ENCODE results near the gene OR13C8. TPM values are rescaled to one million over a fixed set of nuclear protein-coding genes. Genes with fewer than 3 reads are reported as not detected.

Gene OR13C8
- total RNA-seq, 3 donors from 2014 or later, result not detected

GRCh38 chr9:104553261-104553660 lies 15.7 kb upstream of the OR13C8 start:
- no peak overlapping the region for H3K4me3 ChIP-seq
- TF ChIP-seq, protein P1, sequence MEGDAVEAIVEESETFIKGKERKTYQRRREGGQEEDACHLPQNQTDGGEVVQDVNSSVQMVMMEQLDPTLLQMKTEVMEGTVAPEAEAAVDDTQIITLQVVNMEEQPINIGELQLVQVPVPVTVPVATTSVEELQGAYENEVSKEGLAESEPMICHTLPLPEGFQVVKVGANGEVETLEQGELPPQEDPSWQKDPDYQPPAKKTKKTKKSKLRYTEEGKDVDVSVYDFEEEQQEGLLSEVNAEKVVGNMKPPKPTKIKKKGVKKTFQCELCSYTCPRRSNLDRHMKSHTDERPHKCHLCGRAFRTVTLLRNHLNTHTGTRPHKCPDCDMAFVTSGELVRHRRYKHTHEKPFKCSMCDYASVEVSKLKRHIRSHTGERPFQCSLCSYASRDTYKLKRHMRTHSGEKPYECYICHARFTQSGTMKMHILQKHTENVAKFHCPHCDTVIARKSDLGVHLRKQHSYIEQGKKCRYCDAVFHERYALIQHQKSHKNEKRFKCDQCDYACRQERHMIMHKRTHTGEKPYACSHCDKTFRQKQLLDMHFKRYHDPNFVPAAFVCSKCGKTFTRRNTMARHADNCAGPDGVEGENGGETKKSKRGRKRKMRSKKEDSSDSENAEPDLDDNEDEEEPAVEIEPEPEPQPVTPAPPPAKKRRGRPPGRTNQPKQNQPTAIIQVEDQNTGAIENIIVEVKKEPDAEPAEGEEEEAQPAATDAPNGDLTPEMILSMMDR (IDR thresholded peaks at IDR 0.05), result no peak
- intact Hi-C loops (cut with DNase I, micrococcal nuclease), result no loop called here
- ATAC-seq (no peak), DNase-seq (no peak)
- no peaks in the 10 kb centered on the region for H3K9me3 ChIP-seq
- H3K36me3 ChIP-seq (ENCODE audit: low read depth), result no peaks in the 10 kb centered on the region
- H3K4me1 ChIP-seq (ENCODE audit: low read depth), result no peaks in the 10 kb centered on the region

DNA sequence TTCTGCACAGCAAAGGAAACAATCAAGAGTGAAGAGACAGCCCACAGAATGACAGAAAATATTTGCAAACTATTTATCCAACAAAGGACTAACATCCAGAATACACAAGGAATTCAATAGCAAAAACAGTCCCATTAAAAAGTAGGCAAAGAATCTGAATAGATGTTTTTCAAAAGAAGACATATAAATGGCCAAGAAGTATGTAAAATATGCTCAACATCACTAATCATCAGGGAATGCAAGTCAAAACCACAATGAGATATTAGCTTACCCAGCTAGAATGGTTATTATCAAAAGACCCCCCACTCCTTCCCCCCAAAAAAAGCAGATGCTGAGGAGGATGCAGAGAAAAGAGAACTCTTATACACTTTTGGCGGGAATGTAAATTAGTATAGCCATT lies 13.4 kb upstream of the OR13C8 start:
- Histone ChIP-seq H3K4me1 (ENCODE audit: low read depth) (no peaks in the 10 kb centered on the region), H3K9me3 (no peaks in the 10 kb centered on the region), H3K4me3 (no peak overlapping the region), H3K36me3 (ENCODE audit: low read depth) (no peaks in the 10 kb centered on the region)
- DNase-seq, result no peak
- ATAC-seq, result no peak
- intact Hi-C loops (cut with DNase I, micrococcal nuclease), result no loop called here
- TF ChIP-seq, protein P1 (IDR thresholded peaks at IDR 0.05), result no peak

DNA sequence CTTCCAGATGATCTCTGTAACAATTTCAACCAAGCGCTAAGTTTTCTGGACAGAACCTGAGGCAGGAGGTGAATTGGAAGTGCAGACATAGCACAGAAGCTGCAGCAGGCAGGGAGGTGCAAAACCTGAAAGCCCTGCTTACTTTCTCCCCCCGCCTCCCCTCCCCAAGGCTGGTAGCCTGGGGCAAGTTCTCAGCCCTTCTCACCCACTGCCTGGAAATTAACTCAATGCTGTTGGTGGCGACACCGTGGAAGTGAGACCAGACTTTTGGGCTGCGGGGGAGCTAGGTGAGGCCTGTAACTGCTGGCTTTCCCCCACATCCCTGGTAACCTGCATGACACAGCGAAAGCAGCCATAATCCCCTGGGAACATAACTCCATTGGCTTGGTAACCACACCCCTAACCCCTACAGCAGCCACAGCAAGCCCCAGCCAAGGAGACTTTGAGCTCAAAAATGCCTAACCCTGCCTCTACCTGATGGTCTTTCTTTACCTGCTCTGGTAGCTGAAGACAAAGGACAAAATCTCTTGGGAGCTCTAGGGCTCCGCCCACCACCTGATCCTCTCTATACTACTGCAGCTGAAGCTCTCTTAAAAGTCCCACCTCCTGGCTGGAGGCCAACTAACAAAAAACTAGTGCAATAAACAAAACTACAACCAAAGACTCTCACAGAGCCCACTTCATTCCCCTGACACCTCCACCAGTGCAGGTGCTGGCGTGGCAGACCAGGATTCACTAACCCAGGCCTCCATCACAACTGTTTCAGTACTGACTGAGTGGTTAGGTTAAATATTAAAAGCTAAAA lies 11.9 kb upstream of the OR13C8 start:
- no peak for DNase-seq
- H3K9me3 ChIP-seq, result no peaks in the 10 kb centered on the region

DNA sequence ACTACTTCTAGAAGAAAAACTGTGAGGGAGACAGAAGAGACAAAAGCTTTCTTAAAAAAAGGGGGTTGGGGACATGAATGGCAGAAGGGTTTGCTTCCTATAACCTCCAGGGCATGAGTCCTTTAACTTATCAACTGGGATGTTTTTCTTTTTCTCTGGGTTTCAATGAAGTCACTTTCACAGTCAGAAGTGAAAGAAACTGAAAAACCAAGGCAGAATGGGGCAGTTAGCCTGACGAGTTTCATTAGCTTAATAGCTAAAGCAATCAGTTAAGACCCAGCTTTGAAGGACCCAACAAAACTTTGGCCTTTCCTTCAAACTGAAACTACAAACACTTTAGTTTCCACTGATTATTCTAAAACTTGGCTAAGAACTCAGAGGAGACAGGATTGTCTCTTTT lies 4.6 kb upstream of the OR13C8 start:
- no peaks in the 10 kb centered on the region for H3K9me3 ChIP-seq
- DNase-seq (no peak), ATAC-seq (no peak)
- intact Hi-C loops (cut with DNase I, micrococcal nuclease), result no loop called here
- H3K4me1 ChIP-seq (ENCODE audit: low read depth), result no peaks in the 10 kb centered on the region
- H3K4me3 ChIP-seq, result no peak overlapping the region
- TF ChIP-seq, protein P1 (IDR thresholded peaks at IDR 0.05), result no peak
- H3K36me3 ChIP-seq (ENCODE audit: low read depth), result no peaks in the 10 kb centered on the region

More for the DNA sequence above, 11.9 kb upstream of the OR13C8 start:
- no peaks in the 10 kb centered on the region for H3K4me1 ChIP-seq (ENCODE audit: low read depth)
- intact Hi-C loops (cut with DNase I, micrococcal nuclease), result no loop called here
- no peak for ATAC-seq
- no peak overlapping the region for H3K4me3 ChIP-seq
- TF ChIP-seq, protein P1 (IDR thresholded peaks at IDR 0.05), result no peak
- no peaks in the 10 kb centered on the region for H3K36me3 ChIP-seq (ENCODE audit: low read depth)

DNA sequence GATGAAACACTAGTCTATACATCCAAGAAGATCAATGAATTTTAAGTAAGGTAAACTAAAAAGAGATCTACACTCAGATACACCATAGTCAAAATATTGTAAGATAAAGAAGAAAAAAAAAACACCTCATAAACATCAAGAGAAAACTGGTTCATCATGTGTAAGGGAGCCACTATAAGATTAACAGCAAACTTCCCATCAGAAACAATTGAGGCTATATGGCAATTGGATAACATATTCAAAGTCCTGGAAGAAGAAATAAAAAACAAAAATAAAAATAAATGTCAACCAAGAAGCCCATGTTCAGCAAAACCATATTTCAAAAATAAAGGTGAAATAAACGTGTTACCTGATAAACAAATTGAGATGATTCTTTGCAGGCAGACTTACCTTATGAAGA lies 3.6 kb downstream of the OR13C8 start:
- intact Hi-C loops (cut with DNase I, micrococcal nuclease), result no loop called here
- ATAC-seq (no peak), DNase-seq (no peak)
- Histone ChIP-seq H3K4me1 (ENCODE audit: low read depth) (no peaks in the 10 kb centered on the region), H3K9me3 (peaks cover 12% of the 10 kb centered on the region), H3K36me3 (ENCODE audit: low read depth) (no peaks in the 10 kb centered on the region), H3K4me3 (no peak overlapping the region)
- TF ChIP-seq, protein P1 (IDR thresholded peaks at IDR 0.05), result no peak

Measured in mucosa of descending colon (tissue), 3 donors.